ENCODE data around the gene WIPF1.

The WIPF1 gene

DNA sequence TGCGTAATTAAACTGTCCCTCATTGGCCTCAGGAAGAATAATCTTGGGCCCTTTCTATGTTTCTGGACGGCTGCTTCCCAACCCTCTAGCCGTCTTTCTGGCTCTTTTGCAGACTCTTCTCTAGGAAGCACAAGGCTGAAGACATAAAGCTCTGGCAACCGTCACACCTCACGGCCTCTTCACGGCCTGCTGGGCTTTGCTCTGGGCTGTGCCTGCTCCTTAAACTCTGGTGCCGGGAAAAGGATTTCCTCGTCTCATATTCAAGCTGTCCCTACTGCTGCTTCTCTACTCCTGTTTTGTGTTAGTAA, 36.0 kb upstream of the WIPF1 start:
- peaks cover 3% of the 10 kb centered on the region for H3K36me3 ChIP-seq (ENCODE audit: control insufficient read depth, insufficient read depth, low read length)
- no peak for DNase-seq
- H3K27ac ChIP-seq (ENCODE audit: insufficient read depth, low read length, poor library complexity, severe bottlenecking), result peak overlapping the region; percentile 74
- peak overlapping the region; percentile 64 for H3K4me3 ChIP-seq (ENCODE audit: insufficient read depth, low read depth, low read length, poor library complexity, severe bottlenecking)
- peaks cover 34% of the 10 kb centered on the region for H3K4me1 ChIP-seq (ENCODE audit: control insufficient read depth, insufficient read depth, low read length, poor library complexity, severe bottlenecking)
- no peaks in the 10 kb centered on the region for H3K9me3 ChIP-seq (ENCODE audit: control insufficient read depth, low read length)
- H3K27me3 ChIP-seq (replicated peaks; ENCODE audit: control insufficient read depth, insufficient read depth, low read length, poor library complexity, severe bottlenecking), result no peaks in the 10 kb centered on the region

DNA sequence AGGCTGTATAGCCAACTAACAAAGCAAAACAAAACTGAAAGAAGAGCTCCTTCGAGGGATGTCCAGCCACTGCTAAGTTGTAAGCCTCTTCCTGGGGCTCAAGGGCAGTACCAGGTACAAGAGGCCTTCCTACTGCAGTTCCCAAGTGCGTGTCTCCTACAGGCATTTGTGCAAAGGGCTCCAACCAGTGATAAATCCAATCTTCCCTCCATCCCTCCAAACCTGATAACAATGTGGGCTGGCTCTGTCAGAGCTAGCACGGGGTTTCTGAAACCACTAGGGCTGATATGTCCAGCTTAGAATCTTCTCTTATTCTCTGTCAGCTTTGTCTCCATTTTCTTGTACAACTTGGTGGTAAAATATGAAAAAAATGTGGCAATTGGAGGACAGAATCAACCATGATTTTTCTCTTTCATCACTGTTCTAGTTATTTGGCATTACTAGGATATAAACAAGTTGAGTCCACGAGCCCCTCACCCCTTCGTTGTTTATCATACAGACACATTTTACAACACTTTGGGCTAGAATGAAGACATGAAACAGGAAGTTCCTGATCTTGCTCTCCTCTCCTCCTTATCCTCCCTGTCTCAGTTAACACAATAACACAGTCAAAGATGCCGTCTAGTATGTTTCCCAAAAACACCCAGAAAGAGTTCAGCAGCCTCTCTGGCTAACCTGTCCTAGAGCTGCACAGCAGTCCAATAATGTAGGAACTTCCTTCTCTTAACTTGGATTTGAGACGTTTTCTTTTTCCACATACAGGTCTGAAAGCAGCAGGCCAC, 35.4 kb upstream of the WIPF1 start:
- Histone ChIP-seq H3K36me3 (ENCODE audit: control insufficient read depth, insufficient read depth, low read length) (peaks cover 9% of the 10 kb centered on the region), H3K9me3 (ENCODE audit: control insufficient read depth, low read length) (no peaks in the 10 kb centered on the region), H3K4me3 (ENCODE audit: insufficient read depth, low read depth, low read length, poor library complexity, severe bottlenecking) (peak overlapping the region; percentile 64), H3K4me1 (ENCODE audit: control insufficient read depth, insufficient read depth, low read length, poor library complexity, severe bottlenecking) (peaks cover 34% of the 10 kb centered on the region), H3K27me3 (replicated peaks; ENCODE audit: control insufficient read depth, insufficient read depth, low read length, poor library complexity, severe bottlenecking) (no peaks in the 10 kb centered on the region), H3K27ac (ENCODE audit: insufficient read depth, low read length, poor library complexity, severe bottlenecking) (peak overlapping the region; percentile 74)
- no peak for DNase-seq

DNA sequence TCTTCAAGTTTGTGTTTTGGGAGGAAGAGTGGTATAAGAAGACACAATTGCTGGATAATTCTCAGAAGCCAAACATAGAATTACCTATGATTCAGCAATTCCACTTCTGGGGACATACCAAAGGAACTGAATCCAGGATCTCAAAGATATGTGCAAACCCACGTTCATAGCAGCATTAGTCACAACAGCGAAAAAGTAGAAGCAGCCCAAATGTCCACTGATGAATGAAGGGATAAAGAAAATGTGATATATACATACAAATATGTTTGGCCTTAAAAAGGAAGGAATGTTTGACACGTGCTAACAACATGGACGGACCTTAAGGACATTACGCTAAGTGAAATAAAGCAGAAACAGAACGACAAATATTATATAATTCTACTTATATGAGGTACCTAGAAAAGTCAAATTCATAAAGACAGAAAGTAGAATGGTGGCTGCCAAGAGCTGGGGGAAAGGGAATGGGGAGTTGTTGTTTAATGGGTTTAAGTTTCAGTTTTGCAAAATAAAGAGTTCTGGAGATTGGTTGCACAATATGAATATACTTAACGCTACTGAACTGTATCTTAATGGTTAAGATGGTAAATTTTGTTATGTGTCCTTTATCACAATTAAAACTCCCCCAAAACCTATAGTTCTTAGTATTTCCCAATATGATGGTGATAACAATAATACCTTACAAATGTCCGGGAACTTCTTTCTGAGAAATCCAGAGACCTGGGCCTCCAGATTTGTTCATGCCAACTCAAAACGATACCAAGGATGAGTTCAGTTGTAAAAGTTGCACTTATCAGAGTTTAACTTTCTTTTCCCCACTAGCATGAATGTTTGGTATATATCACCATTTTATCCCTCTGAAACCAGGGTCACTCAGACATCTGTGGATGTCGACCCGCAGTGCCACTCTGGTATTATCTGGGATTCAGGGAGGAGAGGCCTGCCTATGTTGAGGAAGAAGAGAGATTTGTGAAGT, 33.7 kb upstream of the WIPF1 start:
- no peak for DNase-seq
- Histone ChIP-seq H3K4me3 (ENCODE audit: insufficient read depth, low read depth, low read length, poor library complexity, severe bottlenecking) (peak overlapping the region; percentile 64), H3K27ac (ENCODE audit: insufficient read depth, low read length, poor library complexity, severe bottlenecking) (peak overlapping the region; percentile 74), H3K4me1 (ENCODE audit: control insufficient read depth, insufficient read depth, low read length, poor library complexity, severe bottlenecking) (peaks cover 34% of the 10 kb centered on the region), H3K36me3 (ENCODE audit: control insufficient read depth, insufficient read depth, low read length) (peaks cover 13% of the 10 kb centered on the region), H3K27me3 (replicated peaks; ENCODE audit: control insufficient read depth, insufficient read depth, low read length, poor library complexity, severe bottlenecking) (no peaks in the 10 kb centered on the region), H3K9me3 (ENCODE audit: control insufficient read depth, low read length) (no peaks in the 10 kb centered on the region)

DNA sequence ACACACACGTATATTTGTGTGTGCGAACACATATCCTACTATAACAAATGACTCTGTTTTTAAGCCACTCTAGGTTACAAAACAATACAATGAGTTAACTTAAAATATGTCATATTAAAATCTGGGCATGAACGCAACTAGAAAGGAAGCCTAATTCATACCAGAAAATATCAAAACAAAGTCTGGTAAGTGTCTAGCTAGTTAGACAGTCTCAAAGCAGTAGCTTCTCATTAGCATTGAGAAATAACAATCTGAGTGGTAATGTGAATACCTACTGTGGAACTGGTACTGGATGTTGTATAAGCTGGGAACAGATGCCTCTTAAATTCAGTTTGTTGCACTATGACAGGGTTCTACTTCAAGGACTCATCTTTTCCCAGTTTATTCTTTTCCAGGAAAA, 32.5 kb upstream of the WIPF1 start:
- no peak for DNase-seq
- Histone ChIP-seq H3K27me3 (replicated peaks; ENCODE audit: control insufficient read depth, insufficient read depth, low read length, poor library complexity, severe bottlenecking) (no peaks in the 10 kb centered on the region), H3K4me1 (ENCODE audit: control insufficient read depth, insufficient read depth, low read length, poor library complexity, severe bottlenecking) (peaks cover 35% of the 10 kb centered on the region), H3K27ac (ENCODE audit: insufficient read depth, low read length, poor library complexity, severe bottlenecking) (no peak overlapping the region), H3K9me3 (ENCODE audit: control insufficient read depth, low read length) (no peaks in the 10 kb centered on the region), H3K36me3 (ENCODE audit: control insufficient read depth, insufficient read depth, low read length) (peaks cover 13% of the 10 kb centered on the region), H3K4me3 (ENCODE audit: insufficient read depth, low read depth, low read length, poor library complexity, severe bottlenecking) (no peak overlapping the region)

DNA sequence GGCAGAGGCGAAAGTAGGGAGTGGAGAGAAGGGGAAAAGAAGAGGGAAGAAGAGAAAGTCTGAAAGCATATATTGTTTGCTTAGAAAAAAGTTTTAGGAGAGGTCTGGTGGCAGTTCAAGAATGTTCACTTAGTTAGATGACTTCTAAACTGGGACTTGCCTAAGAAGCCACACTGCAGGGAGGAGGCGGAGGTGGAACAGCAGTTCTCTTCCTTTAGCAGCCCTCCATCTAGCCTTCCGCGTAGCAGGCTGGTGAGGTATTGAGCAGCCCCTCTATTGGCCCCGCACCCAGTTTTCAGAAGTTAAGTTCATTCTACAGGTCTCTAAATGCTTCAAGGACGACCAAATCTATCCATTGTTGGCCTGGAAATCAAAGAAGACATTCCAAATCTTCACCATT, 31.9 kb upstream of the WIPF1 start:
- no peak overlapping the region for H3K4me3 ChIP-seq (ENCODE audit: insufficient read depth, low read depth, low read length, poor library complexity, severe bottlenecking)
- no peaks in the 10 kb centered on the region for H3K9me3 ChIP-seq (ENCODE audit: control insufficient read depth, low read length)
- H3K27me3 ChIP-seq (replicated peaks; ENCODE audit: control insufficient read depth, insufficient read depth, low read length, poor library complexity, severe bottlenecking), result no peaks in the 10 kb centered on the region
- peaks cover 18% of the 10 kb centered on the region for H3K36me3 ChIP-seq (ENCODE audit: control insufficient read depth, insufficient read depth, low read length)
- H3K4me1 ChIP-seq (ENCODE audit: control insufficient read depth, insufficient read depth, low read length, poor library complexity, severe bottlenecking), result peaks cover 31% of the 10 kb centered on the region
- no peak for DNase-seq
- H3K27ac ChIP-seq (ENCODE audit: insufficient read depth, low read length, poor library complexity, severe bottlenecking), result no peak overlapping the region

DNA sequence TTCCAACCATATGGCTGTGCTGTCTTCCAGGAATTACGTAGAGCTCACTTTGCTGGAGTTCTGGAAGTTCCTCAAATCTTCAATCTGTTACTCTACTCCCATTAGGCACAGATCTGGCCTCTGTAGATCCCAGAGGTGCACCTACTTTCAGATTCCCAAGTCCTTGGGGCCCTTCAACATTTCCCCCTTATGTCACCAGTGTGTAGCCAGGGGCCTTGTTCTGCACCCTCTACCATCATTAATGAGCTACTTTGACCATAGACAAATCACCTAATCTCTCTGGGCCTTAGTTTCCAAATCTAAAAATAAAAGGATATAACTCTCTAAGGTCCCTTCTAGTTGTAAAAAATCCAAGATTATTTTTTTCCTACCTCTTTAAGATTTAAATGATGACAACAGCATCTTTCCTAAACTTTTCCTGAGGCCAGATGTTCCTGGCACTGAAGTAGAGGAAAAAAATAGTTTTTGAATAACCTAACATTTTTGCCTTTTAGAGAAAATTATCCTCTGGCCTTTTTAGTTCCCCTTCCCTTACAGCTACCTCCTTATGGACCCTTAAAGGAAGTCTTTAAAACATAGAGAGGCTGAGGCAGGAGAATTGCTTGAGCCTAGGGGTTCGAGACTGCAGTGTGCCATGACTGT, 31.0 kb upstream of the WIPF1 start:
- H3K27me3 ChIP-seq (replicated peaks; ENCODE audit: control insufficient read depth, insufficient read depth, low read length, poor library complexity, severe bottlenecking), result no peaks in the 10 kb centered on the region
- peaks cover 31% of the 10 kb centered on the region for H3K4me1 ChIP-seq (ENCODE audit: control insufficient read depth, insufficient read depth, low read length, poor library complexity, severe bottlenecking)
- no peaks in the 10 kb centered on the region for H3K9me3 ChIP-seq (ENCODE audit: control insufficient read depth, low read length)
- no peak overlapping the region for H3K4me3 ChIP-seq (ENCODE audit: insufficient read depth, low read depth, low read length, poor library complexity, severe bottlenecking)
- H3K27ac ChIP-seq (ENCODE audit: insufficient read depth, low read length, poor library complexity, severe bottlenecking), result no peak overlapping the region
- no peak for DNase-seq
- peaks cover 19% of the 10 kb centered on the region for H3K36me3 ChIP-seq (ENCODE audit: control insufficient read depth, insufficient read depth, low read length)

DNA sequence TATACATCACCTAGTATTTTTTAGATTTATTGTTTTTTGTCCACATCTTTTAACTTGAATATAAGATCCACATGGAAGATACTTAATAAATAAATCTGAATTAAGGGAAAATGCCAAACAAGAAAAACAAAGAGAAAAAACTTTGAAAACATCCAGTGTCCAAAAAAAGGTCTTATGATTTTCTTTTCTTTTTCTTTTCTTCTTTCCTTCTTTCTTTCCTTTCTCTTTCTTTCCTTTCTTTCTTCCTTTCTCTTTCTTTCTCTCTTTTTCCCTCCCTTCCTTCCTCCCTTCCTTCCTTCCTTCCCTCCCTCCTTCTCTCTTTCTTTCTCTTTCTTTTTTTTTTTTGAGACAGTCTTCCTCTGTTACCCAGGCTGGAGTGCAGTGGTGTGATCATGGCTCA, 29.6 kb upstream of the WIPF1 start:
- H3K4me3 ChIP-seq (ENCODE audit: insufficient read depth, low read depth, low read length, poor library complexity, severe bottlenecking), result no peak overlapping the region
- H3K27me3 ChIP-seq (replicated peaks; ENCODE audit: control insufficient read depth, insufficient read depth, low read length, poor library complexity, severe bottlenecking), result no peaks in the 10 kb centered on the region
- no peak for DNase-seq
- peaks cover 31% of the 10 kb centered on the region for H3K4me1 ChIP-seq (ENCODE audit: control insufficient read depth, insufficient read depth, low read length, poor library complexity, severe bottlenecking)
- no peak overlapping the region for H3K27ac ChIP-seq (ENCODE audit: insufficient read depth, low read length, poor library complexity, severe bottlenecking)
- H3K9me3 ChIP-seq (ENCODE audit: control insufficient read depth, low read length), result no peaks in the 10 kb centered on the region
- peaks cover 28% of the 10 kb centered on the region for H3K36me3 ChIP-seq (ENCODE audit: control insufficient read depth, insufficient read depth, low read length)

DNA sequence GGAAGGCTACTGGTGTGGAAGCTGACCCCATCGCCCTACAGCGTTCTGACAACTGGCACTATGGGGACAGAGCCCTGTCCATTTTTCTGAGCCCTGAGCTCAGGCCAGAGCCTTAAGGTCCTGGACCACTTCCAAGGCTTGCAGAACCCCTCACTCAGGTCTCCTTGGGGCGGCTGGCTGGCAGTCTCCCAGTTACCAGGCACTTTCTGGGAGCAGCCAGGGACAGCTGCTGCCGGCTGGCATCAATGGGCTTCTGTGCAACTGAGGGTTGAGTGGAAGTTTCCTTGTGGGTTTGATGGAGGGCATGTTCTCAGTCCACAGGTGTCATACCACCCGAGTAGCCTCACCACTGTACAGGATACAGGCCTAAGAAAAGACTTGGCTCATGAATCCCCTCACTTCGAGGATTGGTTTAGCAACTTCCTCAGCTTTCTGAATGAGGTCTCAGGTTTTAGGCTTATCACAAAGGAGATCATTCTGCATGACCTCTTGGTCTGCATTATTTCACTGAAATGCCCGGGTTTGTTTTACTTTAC, 27.4 kb upstream of the WIPF1 start:
- Histone ChIP-seq H3K36me3 (ENCODE audit: control insufficient read depth, insufficient read depth, low read length) (peaks cover 34% of the 10 kb centered on the region), H3K27me3 (replicated peaks; ENCODE audit: control insufficient read depth, insufficient read depth, low read length, poor library complexity, severe bottlenecking) (no peaks in the 10 kb centered on the region), H3K27ac (ENCODE audit: insufficient read depth, low read length, poor library complexity, severe bottlenecking) (peak overlapping the region; percentile 6), H3K4me1 (ENCODE audit: control insufficient read depth, insufficient read depth, low read length, poor library complexity, severe bottlenecking) (peaks cover 14% of the 10 kb centered on the region), H3K4me3 (ENCODE audit: insufficient read depth, low read depth, low read length, poor library complexity, severe bottlenecking) (no peak overlapping the region), H3K9me3 (ENCODE audit: control insufficient read depth, low read length) (no peaks in the 10 kb centered on the region)
- no peak for DNase-seq

DNA sequence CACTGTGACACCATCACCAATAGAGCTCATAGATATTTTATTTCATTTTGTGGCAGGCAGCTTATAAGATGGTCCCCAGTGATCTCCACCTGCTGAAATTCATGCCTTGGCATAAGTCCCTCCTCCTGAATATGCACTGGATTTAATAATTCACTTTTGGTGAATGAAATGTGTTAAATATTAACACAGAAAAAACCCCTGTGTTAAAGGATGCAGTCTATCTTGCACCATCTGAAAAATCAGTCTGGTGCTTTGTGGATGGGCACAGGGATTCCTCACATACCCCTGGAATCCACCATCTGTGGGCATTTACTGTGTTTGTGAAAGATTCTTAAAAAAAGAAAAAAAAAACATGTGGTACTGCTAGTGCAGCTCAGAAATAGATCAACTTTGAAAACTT, 26.1 kb upstream of the WIPF1 start:
- Histone ChIP-seq H3K36me3 (ENCODE audit: control insufficient read depth, insufficient read depth, low read length) (peaks cover 32% of the 10 kb centered on the region), H3K4me3 (ENCODE audit: insufficient read depth, low read depth, low read length, poor library complexity, severe bottlenecking) (no peak overlapping the region), H3K27ac (ENCODE audit: insufficient read depth, low read length, poor library complexity, severe bottlenecking) (no peak overlapping the region), H3K9me3 (ENCODE audit: control insufficient read depth, low read length) (no peaks in the 10 kb centered on the region), H3K4me1 (ENCODE audit: control insufficient read depth, insufficient read depth, low read length, poor library complexity, severe bottlenecking) (peaks cover 12% of the 10 kb centered on the region), H3K27me3 (replicated peaks; ENCODE audit: control insufficient read depth, insufficient read depth, low read length, poor library complexity, severe bottlenecking) (no peaks in the 10 kb centered on the region)
- no peak for DNase-seq
